PC-9 (cell line): ENCODE data around the gene CDH13. TPM values are rescaled to one million over a fixed set of nuclear protein-coding genes. Genes with fewer than 3 reads are reported as not detected.

Source experiments
- BruUV-seq: library from RNA; stranded (reverse); fragments of 400-500 nt; replicated peaks from 2 replicates; lab custom pipeline; 2021; lab: Mats Ljungman, UMichigan
- CTCF ChIA-PET: fragments of 300-600 bp; sonication (Branson Sonifier 250); formaldehyde crosslinking; loops from one replicate; lab custom pipeline; 2022; ENCODE audit warnings: antibody characterized with exemption; lab: Charles Lee
- POLR2A ChIA-PET: fragments of 300-600 bp; sonication (Branson Sonifier 250); formaldehyde crosslinking; loops from one replicate; lab custom pipeline; 2022; ENCODE audit warnings: antibody characterized with exemption; ENCODE audit not compliant: unreplicated experiment; lab: Charles Lee
- DNase-seq, 2 experiments: peaks; one replicate each; pipeline versions ENCODE4 v3.0.0 to v3.0.0-alpha.2; 2015 to 2022; ENCODE audit warnings: mixed read lengths in 1 of 2
- H2AFZ ChIP-seq: fragments of 200-600 bp; sonication (generic); 2 replicates; pipeline ENCODE4 v1.8.1; 2017; ENCODE audit warnings: antibody characterized with exemption
- H3F3A ChIP-seq: fragments of 200-600 bp; sonication (generic); 2 replicates; pipeline ENCODE4 v1.8.1; 2017; ENCODE audit warnings: antibody characterized with exemption, mild to moderate bottlenecking, low read depth; ENCODE audit not compliant: insufficient read depth
- H3K27ac ChIP-seq: fragments of 200-600 bp; sonication (generic); 2 replicates; pipeline ENCODE4 v1.6.1; 2016; ENCODE audit warnings: mixed run types
- H3K27me3 ChIP-seq: fragments of 200-600 bp; sonication (generic); 2 replicates; pipeline ENCODE4 v1.6.1; 2016; ENCODE audit warnings: low read depth, mixed run types; ENCODE audit not compliant: insufficient read depth
- H3K36me3 ChIP-seq: fragments of 200-600 bp; sonication (generic); 2 replicates; pipeline ENCODE4 v1.6.1; 2016; ENCODE audit warnings: low read depth, mixed run types
- H3K4me1 ChIP-seq: fragments of 200-600 bp; sonication (generic); replicated peaks from 2 replicates; pipeline ENCODE4 v1.6.1; 2016; ENCODE audit warnings: mixed run types; ENCODE audit not compliant: insufficient read depth
- H3K4me2 ChIP-seq: fragments of 200-600 bp; sonication (generic); 2 replicates; pipeline ENCODE4 v1.6.1; 2017; ENCODE audit warnings: mixed run types
- H3K4me3 ChIP-seq: fragments of 200-600 bp; sonication (generic); 2 replicates; pipeline ENCODE4 v1.6.1; 2016; ENCODE audit warnings: mixed run types
- H3K79me2 ChIP-seq: fragments of 200-600 bp; sonication (generic); 2 replicates; pipeline ENCODE4 v1.6.1; 2017; ENCODE audit warnings: low read depth, mixed run types
- H3K9me2 ChIP-seq: fragments of 200-600 bp; sonication (generic); 2 replicates; pipeline ENCODE4 v1.8.1; 2017; ENCODE audit warnings: mild to moderate bottlenecking; ENCODE audit not compliant: insufficient read depth
- H3K9me3 ChIP-seq: fragments of 200-600 bp; sonication (generic); 2 replicates; pipeline ENCODE4 v1.8.1; 2016; ENCODE audit warnings: low read depth; ENCODE audit not compliant: insufficient read depth
- H4K20me1 ChIP-seq: fragments of 200-600 bp; sonication (generic); 2 replicates; pipeline ENCODE4 v1.8.1; 2017; ENCODE audit not compliant: insufficient read depth
- EZH2 ChIP-seq: fragments of 200-600 bp; sonication (generic); IDR thresholded peaks from 2 replicates; pipeline ENCODE4 v1.8.0; 2017; ENCODE audit warnings: antibody characterized with exemption, low read depth
- intact Hi-C: fragments of 100-400 bp; cut with micrococcal nuclease; formaldehyde crosslinking; loops from one replicate; pipeline ENCODE4 v1.10.0; 2022; ENCODE audit not compliant: unreplicated experiment
- total RNA-seq: library from RNA; stranded (reverse); gene quantifications from 2 replicates; pipeline ENCODE4 v1.2.3, GENCODE V29; 2021
- TF ChIP-seq, protein P1 (sequence below): fragments of 200-600 bp; sonication (generic); conservative IDR thresholded peaks from 2 replicates; pipeline ENCODE4 v1.6.1; 2017; ENCODE audit warnings: mixed run types, antibody characterized with exemption, mild to moderate bottlenecking, moderate library complexity

CDH13 gene
- total RNA-seq, 1 experiment from 2014 or later = 0.24 TPM

- no peak overlapping the region for H3K4me3 ChIP-seq
- H2AFZ ChIP-seq = no peak overlapping the region
- H3K4me1 ChIP-seq = no peaks in the 10 kb centered on the region
- H3K9me2 ChIP-seq = no peaks in the 10 kb centered on the region
- no peaks in the 10 kb centered on the region for H4K20me1 ChIP-seq
- H3K27me3 ChIP-seq = no peaks in the 10 kb centered on the region
- H3K79me2 ChIP-seq = no peaks in the 10 kb centered on the region
- no peak overlapping the region for H3K4me2 ChIP-seq
- DNase-seq = no peak
- no TSS peak for BruUV-seq
- intact Hi-C loops = no loop called here
- POLR2A ChIA-PET = no interaction called here
- TF ChIP-seq, protein P1, sequence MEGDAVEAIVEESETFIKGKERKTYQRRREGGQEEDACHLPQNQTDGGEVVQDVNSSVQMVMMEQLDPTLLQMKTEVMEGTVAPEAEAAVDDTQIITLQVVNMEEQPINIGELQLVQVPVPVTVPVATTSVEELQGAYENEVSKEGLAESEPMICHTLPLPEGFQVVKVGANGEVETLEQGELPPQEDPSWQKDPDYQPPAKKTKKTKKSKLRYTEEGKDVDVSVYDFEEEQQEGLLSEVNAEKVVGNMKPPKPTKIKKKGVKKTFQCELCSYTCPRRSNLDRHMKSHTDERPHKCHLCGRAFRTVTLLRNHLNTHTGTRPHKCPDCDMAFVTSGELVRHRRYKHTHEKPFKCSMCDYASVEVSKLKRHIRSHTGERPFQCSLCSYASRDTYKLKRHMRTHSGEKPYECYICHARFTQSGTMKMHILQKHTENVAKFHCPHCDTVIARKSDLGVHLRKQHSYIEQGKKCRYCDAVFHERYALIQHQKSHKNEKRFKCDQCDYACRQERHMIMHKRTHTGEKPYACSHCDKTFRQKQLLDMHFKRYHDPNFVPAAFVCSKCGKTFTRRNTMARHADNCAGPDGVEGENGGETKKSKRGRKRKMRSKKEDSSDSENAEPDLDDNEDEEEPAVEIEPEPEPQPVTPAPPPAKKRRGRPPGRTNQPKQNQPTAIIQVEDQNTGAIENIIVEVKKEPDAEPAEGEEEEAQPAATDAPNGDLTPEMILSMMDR = no peak
- no peak for TF ChIP-seq EZH2
- no peaks in the 10 kb centered on the region for H3F3A ChIP-seq
- H3K9me3 ChIP-seq = no peaks in the 10 kb centered on the region
- CTCF ChIA-PET = no interaction called here
- no peaks in the 10 kb centered on the region for H3K36me3 ChIP-seq
- no peak overlapping the region for H3K27ac ChIP-seq
These were observed 354.0 kb downstream of the CDH13 start for GRCh38 chr16:82980810-82981209.

- no peaks in the 10 kb centered on the region for H3K9me3 ChIP-seq
- H3K79me2 ChIP-seq = no peaks in the 10 kb centered on the region
- no peak for DNase-seq
- no peaks in the 10 kb centered on the region for H3K4me1 ChIP-seq
- no peak overlapping the region for H3K4me3 ChIP-seq
- no peaks in the 10 kb centered on the region for H3K36me3 ChIP-seq
- H3F3A ChIP-seq = no peaks in the 10 kb centered on the region
- no peak for TF ChIP-seq EZH2
- TF ChIP-seq, protein P1 = no peak
- ChIA-PET CTCF (no interaction called here), POLR2A (no interaction called here)
- H3K9me2 ChIP-seq = no peaks in the 10 kb centered on the region
- H3K27ac ChIP-seq = no peak overlapping the region
- no TSS peak for BruUV-seq
- no peaks in the 10 kb centered on the region for H3K27me3 ChIP-seq
- no peak overlapping the region for H3K4me2 ChIP-seq
- intact Hi-C loops = no loop called here
- no peak overlapping the region for H2AFZ ChIP-seq
- H4K20me1 ChIP-seq = no peaks in the 10 kb centered on the region
These were observed 361.0 kb downstream of the CDH13 start for GRCh38 chr16:82987767-82988166.

GRCh38 chr16:82990155-82990554 lies 363.4 kb downstream of the CDH13 start:
- no peaks in the 10 kb centered on the region for H4K20me1 ChIP-seq
- DNase-seq = no peak
- H3K27me3 ChIP-seq = no peaks in the 10 kb centered on the region
- no peak overlapping the region for H3K27ac ChIP-seq
- BruUV-seq = no TSS peak
- H3F3A ChIP-seq = no peaks in the 10 kb centered on the region
- ChIA-PET POLR2A (no interaction called here), CTCF (no interaction called here)
- intact Hi-C loops = no loop called here
- no peaks in the 10 kb centered on the region for H3K9me3 ChIP-seq
- H3K4me1 ChIP-seq = no peaks in the 10 kb centered on the region
- no peak overlapping the region for H3K4me3 ChIP-seq
- H3K79me2 ChIP-seq = no peaks in the 10 kb centered on the region
- no peaks in the 10 kb centered on the region for H3K36me3 ChIP-seq
- TF ChIP-seq, protein P1 = no peak
- TF ChIP-seq EZH2 = no peak
- H3K9me2 ChIP-seq = no peaks in the 10 kb centered on the region
- no peak overlapping the region for H2AFZ ChIP-seq
- no peak overlapping the region for H3K4me2 ChIP-seq
